ENCODE results near the gene UBA1. TPM values are rescaled to one million over a fixed set of nuclear protein-coding genes. Genes with fewer than 3 reads are reported as not detected.

The UBA1 gene
- total and polyA plus RNA-seq, 10 of the 15 experiments (the other 5 are each of a cell fraction or from before 2014, with no cell fraction given), result 60.4 to 314 (median 216) TPM

GRCh38 chrX:47174376-47174775, 19.3 kb upstream of the UBA1 start:
- no peak for DNase-seq (ENCODE audit: low read depth, low spot score)
- in situ Hi-C loops (cut with MboI), result no loop called here
- H3K4me3 ChIP-seq, result no peak overlapping the region
- TF ChIP-seq STAT1 (conservative IDR thresholded peaks at IDR 0.05), result no peak
- no peak for TF ChIP-seq CEBPZ (IDR thresholded peaks at IDR 0.05; ENCODE audit: low read depth, low read length)
- no peak for TF ChIP-seq MTA3 (IDR thresholded peaks at IDR 0.05; ENCODE audit: borderline replicate concordance, low read length)
- TF ChIP-seq ATF3 (IDR thresholded peaks at IDR 0.05; ENCODE audit: borderline replicate concordance, extremely low read depth, low read depth, low read length), result no peak
- TF ChIP-seq E2F8 (IDR thresholded peaks at IDR 0.05; ENCODE audit: low read depth, partially characterized antibody), result no peak
- no peak for TF ChIP-seq CEBPB (IDR thresholded peaks at IDR 0.05; ENCODE audit: borderline replicate concordance in 1 of 2, low read depth in 2 of 2, low read length in 2 of 2)
- TF ChIP-seq ZNF217 (IDR thresholded peaks at IDR 0.05), result no peak
- no peak for TF ChIP-seq KLF5 (IDR thresholded peaks at IDR 0.05; ENCODE audit: partially characterized antibody)
- TF ChIP-seq EGR1 (IDR thresholded peaks at IDR 0.05; ENCODE audit: borderline replicate concordance in 1 of 2, low read depth in 2 of 2, low read length in 2 of 2), result no peak
- no peak for TF ChIP-seq TCF12 (IDR thresholded peaks at IDR 0.05; ENCODE audit: low read depth, low read length)
- TF ChIP-seq IRF4 (IDR thresholded peaks at IDR 0.05; ENCODE audit: low read depth, low read length), result no peak
- TF ChIP-seq RBBP5 (conservative IDR thresholded peaks at IDR 0.05), result no peak
- no peak for TF ChIP-seq KDM1A (IDR thresholded peaks at IDR 0.05; ENCODE audit: borderline replicate concordance)
- TF ChIP-seq POLR2AphosphoS2 (IDR thresholded peaks at IDR 0.05; ENCODE audit: low read depth, low read length), result no peak
- TF ChIP-seq SMARCA5 (IDR thresholded peaks at IDR 0.05), result no peak
- TF ChIP-seq SREBF1 (IDR thresholded peaks at IDR 0.05; ENCODE audit: low read length), result no peak
- TF ChIP-seq HSF1 (IDR thresholded peaks at IDR 0.05; ENCODE audit: low read depth, low read length), result no peak
- no peak for TF ChIP-seq ATF7 (IDR thresholded peaks at IDR 0.05; ENCODE audit: low read depth)

More at GRCh38 chrX:47174376-47174775, 19.3 kb upstream of the UBA1 start:
- POLR2A ChIA-PET, result no interaction called here
- Histone ChIP-seq H3K9me3 (replicated peaks; ENCODE audit: control insufficient read depth, insufficient read depth, low read length) (no peaks in the 10 kb centered on the region), H3K4me2 (ENCODE audit: control insufficient read depth, insufficient read depth) (no peak overlapping the region), H3K36me3 (ENCODE audit: control insufficient read depth in 2 of 2, insufficient read depth in 2 of 2, low read length in 1 of 2) (peaks cover 0 to 15% of the 10 kb centered on the region in 2 experiments; a peak in 2 of 4 replicates), H2AFZ (ENCODE audit: control insufficient read depth, low read depth, low read length) (no peak overlapping the region), H4K20me1 (ENCODE audit: control insufficient read depth, insufficient read depth) (no peaks in the 10 kb centered on the region), H3K9ac (ENCODE audit: control insufficient read depth, insufficient read depth, low read length) (no peak overlapping the region), H3K27ac (ENCODE audit: control insufficient read depth, insufficient read depth) (no peak overlapping the region), H3K79me2 (ENCODE audit: control insufficient read depth, insufficient read depth, low read length) (no peaks in the 10 kb centered on the region), H3K27me3 (replicated peaks in 1 of 2; ENCODE audit: control insufficient read depth in 2 of 2, insufficient read depth in 2 of 2, low read length in 1 of 2) (no peaks in the 10 kb centered on the region), H3K4me1 (ENCODE audit: control insufficient read depth, insufficient read depth, low read length) (no peaks in the 10 kb centered on the region)
- FAIRE-seq (no peak), ATAC-seq (no peak)
- CTCF ChIA-PET, result no interaction called here
- SMC1A ChIA-PET (ENCODE audit: uncharacterized antibody, unreplicated experiment), result no interaction called here
- WGBS (ENCODE audit: insufficient coverage, insufficient replicate concordance, low lambda C conversion rate, missing lambda C conversion rate), result 61% methylated on average over 10 of the region's 12 CpGs
- BruUV-seq (replicated peaks), result no TSS peak
- intact Hi-C loops (cut with micrococcal nuclease; ENCODE audit: unreplicated experiment), result no loop called here
- RAD21 ChIA-PET (ENCODE audit: unreplicated experiment), result no interaction called here

Data from GM12878 (cell line).